Measurements from ENCODE around the gene PTGES3L. TPM values are rescaled to one million over a fixed set of nuclear protein-coding genes. Genes with fewer than 3 reads are reported as not detected.

The PTGES3L gene
- total and polyA plus RNA-seq, 2 of the 13 experiments (the other 11 are each of a cell fraction or from before 2014, with no cell fraction given), result 1.2 to 2.9 TPM

DNA sequence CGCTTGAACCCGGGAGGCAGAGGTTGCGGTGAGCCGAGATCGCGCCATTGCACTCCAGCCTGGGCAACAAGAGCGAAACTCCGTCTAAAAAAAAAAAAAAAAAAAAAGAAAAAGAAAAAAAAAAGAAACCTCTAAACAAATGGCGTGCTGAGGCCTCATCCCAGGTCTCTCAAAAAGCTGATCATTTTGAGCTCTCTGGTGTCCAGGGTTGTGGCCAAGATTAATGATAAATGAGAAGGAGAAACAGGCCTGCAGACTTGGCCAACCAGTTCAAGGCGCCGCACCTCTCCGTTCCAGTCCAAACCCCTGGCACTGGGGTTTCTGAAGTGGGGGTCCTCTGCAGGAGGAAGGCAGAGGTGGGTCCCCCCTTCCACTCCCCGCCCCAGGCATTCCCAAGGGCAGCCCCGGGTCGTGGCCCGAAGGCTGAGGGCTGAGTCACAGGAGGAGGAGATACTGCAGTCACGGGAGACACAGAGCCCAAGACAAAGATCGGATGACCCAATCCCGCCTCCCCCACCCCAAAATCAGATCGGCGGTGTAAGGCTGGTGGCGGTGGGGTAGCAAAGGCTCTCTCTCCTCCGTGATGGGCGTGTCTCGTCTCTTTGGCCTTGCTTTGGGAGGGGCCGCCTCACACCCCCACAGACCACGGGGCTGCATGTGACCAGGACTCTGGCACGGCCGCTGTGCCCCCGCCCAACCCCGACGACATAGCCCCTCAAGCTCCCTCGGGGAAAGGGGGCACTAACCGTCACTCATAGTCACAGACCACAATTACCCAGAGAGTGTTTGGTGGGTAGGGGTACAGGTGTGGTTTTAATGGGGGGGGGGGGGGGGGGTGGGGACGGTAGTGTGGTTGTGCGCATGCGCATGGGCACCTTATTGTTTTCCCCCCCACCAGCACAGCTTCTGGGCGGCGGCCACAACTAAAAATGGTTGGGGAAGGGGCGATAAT, 41.2 kb upstream of the PTGES3L start (continued):
- peak; percentile 6; the same call in 1 of the 2 replicates for TF ChIP-seq ZC3H13 (CRISPR knock-in tag; IDR thresholded peaks at IDR 0.05)
- TF ChIP-seq SKI (IDR thresholded peaks at IDR 0.05; ENCODE audit: partially characterized antibody), result peak; percentile 12
- TF ChIP-seq SOX5 (CRISPR knock-in tag; IDR thresholded peaks at IDR 0.05; ENCODE audit: borderline replicate concordance), result peak; percentile 49; the same call in 1 of the 2 replicates
- TF ChIP-seq PAXIP1 (CRISPR knock-in tag; conservative IDR thresholded peaks at IDR 0.05), result peak; percentile 6; the same call in 1 of the 2 replicates
- TF ChIP-seq, protein P1, sequence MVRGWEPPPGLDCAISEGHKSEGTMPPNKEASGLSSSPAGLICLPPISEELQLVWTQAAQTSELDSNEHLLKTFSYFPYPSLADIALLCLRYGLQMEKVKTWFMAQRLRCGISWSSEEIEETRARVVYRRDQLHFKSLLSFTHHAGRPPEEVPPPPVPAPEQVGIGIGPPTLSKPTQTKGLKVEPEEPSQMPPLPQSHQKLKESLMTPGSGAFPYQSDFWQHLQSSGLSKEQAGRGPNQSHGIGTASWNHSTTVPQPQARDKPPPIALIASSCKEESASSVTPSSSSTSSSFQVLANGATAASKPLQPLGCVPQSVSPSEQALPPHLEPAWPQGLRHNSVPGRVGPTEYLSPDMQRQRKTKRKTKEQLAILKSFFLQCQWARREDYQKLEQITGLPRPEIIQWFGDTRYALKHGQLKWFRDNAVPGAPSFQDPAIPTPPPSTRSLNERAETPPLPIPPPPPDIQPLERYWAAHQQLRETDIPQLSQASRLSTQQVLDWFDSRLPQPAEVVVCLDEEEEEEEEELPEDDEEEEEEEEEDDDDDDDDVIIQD (CRISPR knock-in tag; IDR thresholded peaks at IDR 0.05; ENCODE audit: low read depth), result peak; percentile 54; the same call in 1 of the 2 replicates
- TF ChIP-seq ZFYVE20 (CRISPR knock-in tag; IDR thresholded peaks at IDR 0.05; ENCODE audit: borderline replicate concordance, low read depth), result no peak
- TF ChIP-seq ZFP37 (CRISPR knock-in tag; IDR thresholded peaks at IDR 0.05; ENCODE audit: borderline replicate concordance), result peak; percentile 23; the same call in 1 of the 2 replicates
- TF ChIP-seq PHF8 (CRISPR knock-in tag; IDR thresholded peaks at IDR 0.05), result peak; percentile 42
- no peak for TF ChIP-seq HOXD1 (CRISPR knock-in tag; IDR thresholded peaks at IDR 0.05)
- TF ChIP-seq, protein P2, sequence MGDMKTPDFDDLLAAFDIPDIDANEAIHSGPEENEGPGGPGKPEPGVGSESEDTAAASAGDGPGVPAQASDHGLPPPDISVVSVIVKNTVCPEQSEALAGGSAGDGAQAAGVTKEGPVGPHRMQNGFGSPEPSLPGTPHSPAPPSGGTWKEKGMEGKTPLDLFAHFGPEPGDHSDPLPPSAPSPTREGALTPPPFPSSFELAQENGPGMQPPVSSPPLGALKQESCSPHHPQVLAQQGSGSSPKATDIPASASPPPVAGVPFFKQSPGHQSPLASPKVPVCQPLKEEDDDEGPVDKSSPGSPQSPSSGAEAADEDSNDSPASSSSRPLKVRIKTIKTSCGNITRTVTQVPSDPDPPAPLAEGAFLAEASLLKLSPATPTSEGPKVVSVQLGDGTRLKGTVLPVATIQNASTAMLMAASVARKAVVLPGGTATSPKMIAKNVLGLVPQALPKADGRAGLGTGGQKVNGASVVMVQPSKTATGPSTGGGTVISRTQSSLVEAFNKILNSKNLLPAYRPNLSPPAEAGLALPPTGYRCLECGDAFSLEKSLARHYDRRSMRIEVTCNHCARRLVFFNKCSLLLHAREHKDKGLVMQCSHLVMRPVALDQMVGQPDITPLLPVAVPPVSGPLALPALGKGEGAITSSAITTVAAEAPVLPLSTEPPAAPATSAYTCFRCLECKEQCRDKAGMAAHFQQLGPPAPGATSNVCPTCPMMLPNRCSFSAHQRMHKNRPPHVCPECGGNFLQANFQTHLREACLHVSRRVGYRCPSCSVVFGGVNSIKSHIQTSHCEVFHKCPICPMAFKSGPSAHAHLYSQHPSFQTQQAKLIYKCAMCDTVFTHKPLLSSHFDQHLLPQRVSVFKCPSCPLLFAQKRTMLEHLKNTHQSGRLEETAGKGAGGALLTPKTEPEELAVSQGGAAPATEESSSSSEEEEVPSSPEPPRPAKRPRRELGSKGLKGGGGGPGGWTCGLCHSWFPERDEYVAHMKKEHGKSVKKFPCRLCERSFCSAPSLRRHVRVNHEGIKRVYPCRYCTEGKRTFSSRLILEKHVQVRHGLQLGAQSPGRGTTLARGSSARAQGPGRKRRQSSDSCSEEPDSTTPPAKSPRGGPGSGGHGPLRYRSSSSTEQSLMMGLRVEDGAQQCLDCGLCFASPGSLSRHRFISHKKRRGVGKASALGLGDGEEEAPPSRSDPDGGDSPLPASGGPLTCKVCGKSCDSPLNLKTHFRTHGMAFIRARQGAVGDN (CRISPR knock-in tag; IDR thresholded peaks at IDR 0.05), result peak; percentile 78
- 0 out of 2 replicates have a peak, but pooled peaks have one; percentile 26 for TF ChIP-seq RXRB (CRISPR knock-in tag; IDR thresholded peaks at IDR 0.05; ENCODE audit: borderline replicate concordance)
- TF ChIP-seq PRDM4 (CRISPR knock-in tag; IDR thresholded peaks at IDR 0.05; ENCODE audit: borderline replicate concordance), result no peak
- peak; percentile 6; the same call in 1 of the 2 replicates for TF ChIP-seq MED1 (CRISPR knock-in tag; IDR thresholded peaks at IDR 0.05)
- TF ChIP-seq FOXC1 (CRISPR knock-in tag; IDR thresholded peaks at IDR 0.05; ENCODE audit: borderline replicate concordance), result 0 out of 2 replicates have a peak, but pooled peaks have one; percentile 60
- TF ChIP-seq ZNF30 (CRISPR knock-in tag; IDR thresholded peaks at IDR 0.05), result peak; percentile 85; the same call in 1 of the 2 replicates
- TF ChIP-seq AHR (CRISPR knock-in tag; IDR thresholded peaks at IDR 0.05), result 0 out of 2 replicates have a peak, but pooled peaks have one; percentile 29

Data from HepG2 (cell line).